Left renal cortex interstitium (tissue), 4 donors: ENCODE results near the gene CLCC1. TPM values are rescaled to one million over a fixed set of nuclear protein-coding genes. Genes with fewer than 3 reads are reported as not detected.

ENCODE experiments used
- DNase-seq, 4 donors: peaks; one replicate each; pipeline ENCODE4 v3.0.0-alpha.2; 2013; ENCODE audit warnings: low read depth in 4 of 4, low spot score in 2 of 4, missing footprints in 1 of 4
- polyA plus RNA-seq, 4 donors: library from polyadenylated mRNA; unstranded; fragments of 120-200 nt; gene quantifications; one replicate each; pipeline ENCODE4 v1.2.1, GENCODE V29; 2013; ENCODE audit not compliant: insufficient read length in 4 of 4

The CLCC1 gene
- polyA plus RNA-seq, 4 donors, result 33.3 to 42.1 (median 37.8) TPM

DNA sequence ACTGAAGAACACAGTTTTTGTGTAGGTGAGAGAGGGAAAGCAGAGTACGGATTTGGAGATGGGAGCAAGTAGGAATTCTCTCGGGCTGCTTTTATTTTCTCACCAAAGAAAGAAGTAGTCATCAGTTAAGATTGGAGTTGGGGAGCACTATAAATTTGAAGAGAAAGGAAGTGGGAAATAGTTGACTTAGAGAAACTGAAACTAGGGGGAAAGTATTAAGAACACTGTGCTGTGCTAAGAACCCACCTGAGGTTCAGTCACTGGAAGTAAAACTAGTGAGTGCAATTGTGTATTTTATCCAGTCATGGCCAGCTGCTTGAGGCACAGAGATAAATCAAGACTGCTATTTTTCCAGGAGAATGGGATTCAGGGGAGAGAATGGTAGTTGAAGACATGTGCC is 37.4 kb downstream of the CLCC1 start:
- no peak for DNase-seq

DNA sequence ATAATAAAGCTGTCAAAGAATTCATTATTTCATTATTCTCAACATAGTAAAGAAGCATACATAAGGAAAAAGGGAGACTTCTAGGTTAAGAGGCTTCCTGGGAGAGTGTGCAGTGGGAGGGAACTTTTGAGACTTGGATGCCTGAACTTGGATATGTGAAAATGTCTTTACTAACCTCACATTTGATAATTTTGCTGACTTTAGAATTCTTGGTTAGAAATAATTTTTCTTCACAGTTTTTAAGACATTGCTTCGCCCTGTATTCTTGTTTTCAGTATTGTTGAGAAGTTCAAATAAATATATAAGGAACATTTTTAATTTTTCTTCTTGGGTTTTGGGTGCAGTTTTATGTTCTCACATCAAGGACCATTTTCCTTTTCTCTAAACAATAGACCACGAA is 46.5 kb downstream of the CLCC1 start:
- no peak for DNase-seq

Other genes with a start within 250 kb of the CLCC1 start
- gene STXBP3, start 216.8 kb downstream of the CLCC1 start, polyA plus RNA-seq, result 10 to 100 TPM; 61.9 to 88.9 (median 67.3) TPM
- gene AKNAD1, start 106.4 kb downstream of the CLCC1 start, polyA plus RNA-seq, result not detected
- 10 to 100 TPM; 17.1 to 20.2 (median 18.5) TPM for gene GPSM2, start 86.5 kb downstream of the CLCC1 start, polyA plus RNA-seq
- 10 to 100 TPM; 12.2 to 14.6 (median 13.9) TPM for gene WDR47, start 78.6 kb upstream of the CLCC1 start, polyA plus RNA-seq
- gene TAF13, start 112.5 kb upstream of the CLCC1 start, polyA plus RNA-seq, result 10 to 100 TPM; 37.4 to 53.3 (median 46.1) TPM
- 10 to 100 TPM; 34.6 to 45.0 (median 39.0) TPM for gene TMEM167B, start 127.3 kb upstream of the CLCC1 start, polyA plus RNA-seq
- 1 to 10 TPM; 1.2 to 2.1 (median 1.8) TPM for gene ELAPOR1, start 150.6 kb upstream of the CLCC1 start, polyA plus RNA-seq